H1 (cell line): ENCODE results near the gene NR2E1. TPM values are rescaled to one million over a fixed set of nuclear protein-coding genes. Genes with fewer than 3 reads are reported as not detected.

Source experiments
- BACH1 ChIP-seq: IDR thresholded peaks from 2 replicates; pipeline ENCODE4 v1.6.1; 2012; ENCODE audit warnings: low read length, improper control_type of control experiment
- CHD7 ChIP-seq: fragments of 300-600 bp; sonication (generic); IDR thresholded peaks from 2 replicates; pipeline ENCODE4 v1.7.1; 2012; ENCODE audit warnings: low read length, moderate library complexity, mild to moderate bottlenecking, inconsistent platforms; ENCODE audit not compliant: insufficient replicate concordance
- EP300 ChIP-seq, 2 experiments: IDR thresholded peaks; 1 replicate in 1 of 2; 2 replicates in 1 of 2; pipeline ENCODE4 v1.6.1; 2011 to 2012; ENCODE audit warnings: low read depth in 2 of 2, low read length in 2 of 2, mild to moderate bottlenecking in 2 of 2, borderline replicate concordance in 1 of 2, inconsistent platforms in 1 of 2, moderate library complexity in 1 of 2
- GTF2F1 ChIP-seq: IDR thresholded peaks from 2 replicates; pipeline ENCODE4 v1.6.1; 2012; ENCODE audit warnings: low read depth, low read length, improper control_type of control experiment, borderline replicate concordance
- NANOG ChIP-seq: IDR thresholded peaks from 2 replicates; pipeline ENCODE4 v1.6.1; 2011; ENCODE audit warnings: low read length, low read depth, mild to moderate bottlenecking, inconsistent platforms; ENCODE audit not compliant: insufficient read depth, poor library complexity, severe bottlenecking
- NRF1 ChIP-seq: IDR thresholded peaks from 2 replicates; pipeline ENCODE4 v1.6.1; 2011; ENCODE audit warnings: mild to moderate bottlenecking, low read depth, low read length, improper control_type of control experiment
- SAP30 ChIP-seq: fragments of 300-600 bp; sonication (generic); IDR thresholded peaks from 2 replicates; pipeline ENCODE4 v1.7.1; 2012; ENCODE audit warnings: low read length, moderate library complexity, mild to moderate bottlenecking, inconsistent platforms; ENCODE audit not compliant: insufficient read depth, insufficient replicate concordance
- TAF7 ChIP-seq: optimal IDR thresholded peaks from 2 replicates; pipeline ENCODE3; 2011; ENCODE audit warnings: low read depth, mild to moderate bottlenecking, inconsistent platforms, low read length, moderate library complexity, borderline replicate concordance
- USF2 ChIP-seq: IDR thresholded peaks from 2 replicates; pipeline ENCODE4 v1.6.1; 2011; ENCODE audit warnings: low read length, improper control_type of control experiment
- polyA plus RNA-seq, 7 experiments: library from polyadenylated mRNA; depleted of rRNA in 3 of 7; stranded (reverse) in 5 of 7; unstranded in 2 of 7; fragments of >200 nt in 5 of 7; fragments of 200-250 nt in 2 of 7; gene quantifications; 1 replicate in 5 of 7; 2 replicates in 1 of 7; 4 replicates in 1 of 7; pipeline versions ENCODE4 v1.2.1 to v1.2.3, GENCODE V29; 2011 to 2013; ENCODE audit warnings: missing spikeins in 2 of 7, mixed read lengths in 2 of 7
- total RNA-seq: library from RNA; stranded (reverse); fragmentation: NEBNext Ultra II Directional; extraction: Animal tissue kit (Norgen Biotek cat#: 25700); gene quantifications from 2 replicates; pipeline ENCODE4 v1.2.1, GENCODE V29; 2021

NR2E1 gene
- total and polyA plus RNA-seq, 2 of the 8 experiments (the other 6 are each of a cell fraction or from before 2014, with no cell fraction given): not detected

GRCh38 chr6:108133594-108134179 lies 32.1 kb upstream of the NR2E1 start (continued):
- no peak for TF ChIP-seq CHD7
- no peak for TF ChIP-seq EP300 (IDR thresholded peaks at IDR 0.05; ENCODE audit: borderline replicate concordance in 1 of 2, low read depth in 2 of 2, low read length in 2 of 2)
- no peak for TF ChIP-seq BACH1
- no peak for TF ChIP-seq SAP30
- TF ChIP-seq TAF7: no peak
- TF ChIP-seq NRF1: no peak
- no peak for TF ChIP-seq USF2
- TF ChIP-seq GTF2F1: no peak
- TF ChIP-seq NANOG: peak; percentile 44
